Measurements from ENCODE around the gene PHAF1.
A peak's percentile ranks its signal among the peaks of the same experiment; 100 is the strongest.

The PHAF1 gene

DNA sequence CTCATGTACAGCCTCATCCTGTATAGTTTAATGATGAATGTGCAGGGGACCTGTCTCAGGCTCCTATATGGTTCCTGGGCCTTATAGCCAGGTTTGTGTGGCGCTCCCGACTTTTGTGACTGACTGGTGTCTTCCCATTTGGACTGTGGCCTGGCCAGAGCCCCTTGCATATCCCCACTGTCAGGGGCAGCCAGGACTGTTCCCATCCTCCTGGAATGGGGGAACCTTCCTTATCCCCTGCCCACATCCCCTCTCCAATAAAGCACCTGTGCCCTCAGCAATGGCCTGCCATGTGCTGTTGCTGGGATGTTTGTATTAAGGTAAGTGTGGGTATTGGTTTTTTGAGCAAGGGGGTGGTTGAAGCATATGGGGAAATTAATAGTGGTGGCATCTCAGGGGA, 38.5 kb downstream of the PHAF1 start:
- DNase-seq = no peak

DNA sequence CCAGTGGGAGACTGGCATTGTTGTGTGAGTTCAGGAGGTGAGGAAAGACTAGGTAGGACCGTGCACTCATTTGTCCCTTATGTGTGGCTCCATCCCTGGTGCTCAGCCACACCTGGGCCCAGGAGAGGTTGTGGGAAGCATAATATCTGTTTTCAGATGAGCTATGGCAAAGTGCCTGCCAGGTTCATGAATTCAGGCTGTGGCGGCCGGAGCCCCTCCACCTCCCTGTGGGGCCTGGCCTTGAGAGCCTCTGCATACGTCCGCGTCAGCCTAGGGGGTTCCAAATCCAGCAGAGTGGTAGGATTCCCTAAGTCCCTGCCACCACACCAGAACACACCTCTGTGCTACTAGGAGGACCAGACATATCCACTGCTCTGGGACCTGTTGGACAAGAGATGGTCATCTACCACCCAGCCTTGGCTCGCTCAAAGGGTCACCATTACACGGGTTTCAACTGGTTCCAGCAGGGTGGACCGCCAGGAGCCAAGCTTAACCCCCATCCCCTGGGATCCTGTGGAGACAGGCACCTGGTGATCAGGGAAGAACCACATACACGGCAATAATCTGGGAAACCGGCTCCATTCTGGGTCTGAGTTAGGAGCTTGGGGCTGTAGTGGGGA, 39.0 kb downstream of the PHAF1 start:
- DNase-seq = no peak

DNA sequence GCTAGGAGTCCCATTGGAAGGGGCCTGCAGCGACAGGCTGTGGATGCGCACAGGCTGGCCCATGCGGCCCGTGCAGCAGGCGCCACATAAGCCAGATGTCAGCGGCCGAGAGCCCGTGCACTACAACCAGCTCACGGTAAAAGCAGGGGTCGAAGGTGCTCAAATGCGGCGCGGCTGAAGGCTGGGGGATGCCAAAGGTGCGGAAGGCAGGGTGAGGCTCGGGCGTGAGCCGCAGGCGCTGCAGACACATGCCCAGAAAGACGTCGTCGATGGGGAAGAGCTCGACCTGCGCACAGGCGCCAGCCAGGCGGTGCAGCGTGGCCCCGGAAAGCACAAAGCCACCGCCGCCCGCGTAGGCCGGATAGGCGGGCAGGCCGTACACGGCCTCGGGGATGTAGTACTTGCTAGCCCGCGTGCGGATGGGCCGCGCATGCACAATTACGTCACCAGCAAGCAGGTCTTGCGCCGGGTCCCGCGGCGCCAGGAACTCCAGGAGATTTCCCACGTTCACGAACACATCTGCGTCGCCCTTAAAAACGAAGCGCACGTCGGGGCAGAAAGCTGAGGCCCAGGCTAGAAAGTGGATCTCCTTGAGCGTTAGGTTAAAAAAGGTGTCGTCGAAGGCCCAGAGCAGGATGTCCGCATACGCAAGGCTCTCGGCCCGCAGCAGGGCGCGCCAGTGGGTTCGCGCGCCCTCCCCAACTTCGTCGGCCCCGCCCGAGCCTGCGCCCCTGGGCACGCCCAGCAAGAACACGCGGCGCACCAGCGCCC, 39.7 kb downstream of the PHAF1 start:
- DNase-seq = no peak

DNA sequence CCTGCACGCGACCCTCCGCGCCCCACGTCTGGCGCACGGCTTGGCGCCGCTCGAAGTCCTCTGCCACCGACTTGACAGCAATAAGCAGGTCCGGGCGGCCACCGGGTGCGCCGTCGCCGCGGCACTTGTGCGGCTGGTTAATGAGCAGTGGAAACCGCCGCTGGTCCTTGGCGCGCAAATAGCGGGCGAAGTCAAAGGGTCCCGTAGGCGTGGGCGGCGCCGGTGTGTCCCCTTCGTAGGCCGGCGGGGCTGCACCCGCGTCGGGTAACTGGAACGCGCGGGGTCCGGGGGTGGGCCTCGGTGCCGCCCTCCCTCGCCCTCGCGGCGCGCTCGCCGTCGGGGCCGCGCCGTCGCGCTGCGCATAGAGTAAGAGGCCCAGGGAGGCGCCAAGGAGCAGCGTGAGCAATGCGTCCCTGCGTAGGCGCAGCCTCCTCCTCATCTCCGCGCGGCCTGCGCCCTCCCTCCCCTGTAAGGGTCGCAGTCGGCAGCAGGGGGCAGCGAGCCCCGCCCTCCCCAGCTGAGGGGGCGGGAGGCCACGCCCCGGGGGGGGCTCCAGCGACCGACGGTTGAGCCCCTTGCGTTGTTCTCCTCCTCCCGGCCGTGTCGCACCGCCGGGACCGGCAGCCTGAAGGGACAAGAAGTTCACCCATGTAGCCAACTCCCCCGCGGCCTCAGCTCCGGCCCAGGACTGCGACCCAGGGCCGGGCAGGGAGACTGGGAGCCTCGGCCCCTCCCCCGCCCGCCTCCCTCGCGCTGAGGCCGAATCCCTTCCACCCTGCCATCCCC, 40.5 kb downstream of the PHAF1 start:
- peak; percentile 78 for DNase-seq

DNA sequence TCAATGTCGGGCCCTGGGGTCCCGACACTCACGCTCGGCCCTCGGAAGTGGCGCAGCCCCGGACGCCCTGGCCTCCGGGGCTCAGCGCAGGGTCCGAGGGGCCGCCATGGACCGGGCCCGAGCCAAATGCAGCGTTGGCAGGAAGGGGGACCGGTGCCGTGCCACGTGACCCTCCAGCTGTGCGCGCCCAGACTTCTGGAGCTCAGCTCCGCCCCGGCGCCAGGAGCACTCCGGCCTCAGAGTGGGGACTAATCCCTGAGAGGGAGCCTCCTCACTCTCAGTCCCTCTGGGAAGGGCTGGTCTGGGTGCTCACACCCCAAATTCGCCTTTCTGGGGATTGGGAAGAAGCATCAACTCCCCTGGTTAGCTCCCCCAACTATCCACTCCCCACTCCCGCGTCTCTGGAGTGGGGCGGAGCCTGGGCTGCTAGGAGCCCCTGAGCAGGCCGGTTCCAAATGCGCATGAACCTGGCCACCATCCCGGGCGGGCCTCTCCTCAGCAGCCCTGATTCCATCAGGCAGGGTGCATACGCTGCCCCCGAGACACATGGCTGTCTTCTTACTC, 41.2 kb downstream of the PHAF1 start, which contains the start of gene B3GNT9:
Gene B3GNT9 (minus strand): TSS at position 166 of the 564 bp plus-strand sequence. CDS start 513 bp downstream, outside the sequence.
- peak; percentile 72 for DNase-seq

DNA sequence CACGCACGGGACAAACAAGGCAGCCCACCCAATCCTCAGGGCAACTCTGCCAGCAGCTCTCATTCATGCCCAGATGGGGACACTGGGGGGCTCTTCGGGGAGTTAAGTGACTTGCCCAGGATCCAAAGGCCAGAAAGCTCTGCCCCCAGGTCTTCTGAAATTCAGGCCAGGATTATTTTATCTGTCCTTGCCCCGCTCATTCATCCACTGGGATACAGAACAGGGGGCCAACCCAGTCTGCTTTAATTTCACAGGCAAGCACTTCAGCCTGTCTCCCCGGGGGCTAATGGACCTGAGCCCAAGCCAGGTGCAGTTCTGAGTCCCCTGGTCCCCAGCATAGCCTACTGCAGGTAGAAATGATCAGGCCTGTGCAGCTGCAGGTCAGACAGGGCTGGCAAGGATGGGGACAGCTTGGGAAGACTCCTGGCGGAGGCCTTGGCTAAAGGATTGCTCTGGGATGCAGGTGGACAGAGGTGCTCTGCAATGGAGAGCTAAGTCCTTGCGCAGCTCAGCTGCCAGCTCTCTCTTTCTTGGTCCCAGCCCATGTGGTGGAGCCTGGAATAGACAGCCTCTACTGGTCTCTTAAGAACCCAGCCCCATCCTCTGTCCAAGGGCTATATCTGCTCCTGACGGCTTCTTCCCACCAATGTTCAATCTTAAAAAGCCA, 41.8 kb downstream of the PHAF1 start:
- DNase-seq = no peak

DNA sequence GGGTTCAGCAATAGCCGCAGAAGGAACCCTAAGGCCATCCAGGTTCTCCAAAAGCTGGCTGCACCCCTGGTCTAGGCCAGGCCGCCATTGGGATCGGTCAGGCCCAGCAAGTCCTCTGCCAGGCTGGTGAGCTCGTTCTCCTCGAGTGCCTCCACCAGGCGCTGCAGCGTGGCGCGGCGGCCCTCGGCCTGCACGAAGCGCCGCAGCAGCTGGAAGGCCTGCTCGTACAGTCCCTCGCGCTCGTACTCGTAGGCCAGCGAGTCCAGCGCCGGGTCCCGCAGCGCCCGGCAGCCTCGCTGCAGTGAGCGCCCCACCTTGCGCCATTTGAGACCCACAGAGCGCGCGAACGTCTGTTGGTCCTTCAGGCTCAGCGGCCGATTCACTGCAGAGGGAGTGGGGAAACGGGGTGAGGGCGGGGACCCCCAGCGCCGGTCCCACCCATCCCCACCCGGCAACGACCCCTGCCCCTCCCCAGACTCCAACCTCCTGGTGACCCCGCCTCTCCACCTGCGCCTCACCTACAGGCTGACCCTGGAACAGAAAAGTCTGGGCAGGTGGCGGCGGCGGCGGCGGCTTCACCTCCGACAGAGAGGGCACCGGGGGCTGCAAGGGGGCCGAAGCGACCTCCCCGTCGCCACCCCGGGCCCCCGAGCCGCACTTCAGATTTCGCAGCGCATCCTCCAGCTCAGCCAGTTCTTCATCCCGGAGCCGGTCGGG, 45.0 kb downstream of the PHAF1 start:
- DNase-seq = no peak

DNA sequence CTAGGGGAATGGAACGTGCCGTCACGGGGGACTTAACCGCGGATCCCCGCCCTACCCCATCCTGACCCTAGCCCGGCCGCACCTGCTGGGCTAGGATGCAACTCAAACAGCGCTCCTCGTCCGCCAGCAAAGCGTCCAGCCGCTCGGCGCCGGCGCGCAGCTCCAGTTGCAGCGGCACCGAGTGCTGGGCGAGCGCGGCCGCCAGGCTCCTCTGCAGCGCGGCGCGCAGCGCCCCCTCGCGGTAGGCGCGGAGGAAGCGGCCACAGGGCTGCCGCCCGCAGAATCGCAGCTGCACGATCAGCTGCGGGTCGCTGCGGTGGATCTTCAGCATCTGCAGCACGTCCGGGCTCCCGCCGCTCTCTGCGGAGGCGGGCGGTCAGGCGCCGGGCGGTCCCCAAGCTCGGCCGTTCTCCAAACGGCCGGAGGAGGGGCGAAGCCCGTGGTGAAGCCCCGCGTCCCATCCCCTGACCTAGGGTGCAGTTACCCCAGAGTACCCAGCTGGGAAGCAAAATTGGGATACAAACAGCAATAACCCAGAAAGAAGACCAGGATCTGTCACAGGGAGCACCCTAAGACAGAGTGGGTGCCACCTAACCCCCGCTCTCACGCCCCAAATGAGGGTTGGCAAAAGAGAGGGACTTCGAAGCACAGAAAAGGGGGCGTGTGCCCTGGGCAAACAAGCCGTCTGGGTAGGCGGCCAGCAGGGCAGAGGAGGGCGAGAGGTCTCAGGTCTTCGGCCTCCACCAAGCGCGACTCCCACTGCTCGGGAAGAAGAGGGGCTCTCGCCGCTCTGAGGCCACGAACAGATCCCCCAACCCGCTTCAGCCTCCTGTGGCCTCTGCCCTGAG, 45.8 kb downstream of the PHAF1 start:
- DNase-seq = peak; percentile 91

DNA sequence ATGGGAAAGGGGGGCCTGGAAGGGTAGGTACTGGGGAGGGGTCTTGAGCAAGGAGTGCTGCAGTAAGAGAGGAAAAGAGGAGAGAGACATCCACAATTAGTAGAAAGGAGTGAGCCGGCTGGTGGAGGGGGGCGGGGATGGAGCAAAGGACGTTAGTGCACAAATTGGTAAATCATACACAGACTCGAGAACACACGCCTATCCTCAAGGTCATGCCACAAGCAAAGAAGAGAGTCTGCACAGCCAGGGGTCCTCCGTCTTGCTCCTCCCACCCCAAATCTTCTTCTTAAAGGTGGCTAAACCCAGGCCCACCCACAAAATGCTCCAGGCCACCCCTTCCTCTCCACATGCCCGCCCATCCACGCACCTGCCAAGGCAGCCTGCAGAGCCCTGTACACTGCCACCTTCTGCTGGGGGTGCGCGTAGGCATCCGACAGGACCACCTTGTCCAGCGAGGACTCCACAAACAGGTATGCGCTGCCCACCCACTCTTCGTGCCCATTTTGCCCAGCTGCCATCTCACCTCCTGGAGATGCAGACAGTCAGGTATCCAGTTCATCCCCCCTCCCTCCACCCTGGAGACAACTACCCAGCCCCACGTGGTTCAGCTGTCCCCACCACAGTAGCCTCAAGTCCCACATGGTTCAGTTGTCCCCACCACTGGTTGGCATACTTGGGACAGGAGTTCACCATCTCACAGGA, 46.6 kb downstream of the PHAF1 start:
- no peak for DNase-seq

DNA sequence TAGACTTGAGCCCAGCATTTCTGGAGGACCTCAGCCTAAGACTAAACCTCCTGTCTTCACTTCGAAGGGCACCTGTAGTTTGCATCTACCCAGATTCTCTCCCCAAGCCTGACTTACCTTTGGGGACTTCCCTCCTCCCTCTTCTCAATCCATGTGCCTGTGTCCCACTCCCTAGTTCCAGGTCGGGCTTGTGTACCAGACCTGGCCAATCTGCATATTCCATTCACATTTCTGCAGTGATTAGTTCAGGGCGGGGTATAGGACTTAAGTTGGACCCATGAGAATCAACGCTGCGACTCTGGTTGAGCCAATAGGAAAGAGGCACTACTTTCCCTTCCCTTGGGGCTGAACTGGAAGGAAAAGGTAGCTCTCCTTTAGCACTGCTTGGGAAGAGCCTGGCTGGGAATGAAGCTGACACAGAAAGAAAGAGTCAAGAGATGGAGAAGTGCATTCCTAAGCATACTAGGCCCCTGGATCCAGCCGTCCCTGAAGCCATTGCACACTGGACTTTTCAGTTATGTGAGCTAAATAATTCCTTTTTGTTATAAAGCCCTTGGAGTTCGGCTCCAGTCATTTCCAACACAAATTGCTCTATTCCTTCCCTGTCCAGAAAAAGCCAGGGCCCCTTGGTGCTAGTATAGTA, 47.5 kb downstream of the PHAF1 start:
- DNase-seq = no peak

DNA sequence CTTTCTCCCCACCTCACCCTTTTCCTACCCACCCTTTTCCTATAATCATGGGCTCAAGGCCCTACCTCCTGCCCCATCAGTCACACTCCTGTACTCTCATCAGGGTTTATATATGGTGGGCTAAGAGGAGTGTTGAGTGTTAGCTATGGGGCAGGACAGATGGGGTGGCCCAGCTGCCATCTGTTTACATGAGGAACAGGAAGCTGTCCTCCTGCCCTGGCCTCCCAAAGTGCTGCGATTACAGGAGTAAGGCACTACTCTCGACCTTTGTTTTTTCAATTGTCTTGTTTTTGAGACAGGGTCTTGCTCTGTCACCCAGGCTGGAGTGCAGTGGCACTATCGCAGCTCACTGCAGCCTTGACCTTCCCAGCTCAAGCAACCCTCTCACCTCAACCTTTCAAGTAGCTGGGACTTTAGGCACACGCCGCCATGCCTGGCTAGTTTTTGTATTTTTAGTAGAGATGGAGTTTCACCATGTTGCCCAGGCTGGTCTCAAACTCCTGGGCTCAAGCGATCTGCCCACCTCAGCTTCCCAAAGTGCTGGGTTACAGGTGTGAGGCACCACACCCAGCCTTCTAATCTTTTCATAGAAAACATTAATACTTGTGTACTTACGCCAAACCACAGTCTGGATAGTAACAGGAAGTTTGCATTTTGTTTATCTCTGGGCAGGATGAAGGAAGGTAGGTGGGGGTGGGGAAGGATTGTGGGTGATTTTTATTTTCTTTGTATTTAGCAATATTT, 48.3 kb downstream of the PHAF1 start:
- DNase-seq = no peak

DNA sequence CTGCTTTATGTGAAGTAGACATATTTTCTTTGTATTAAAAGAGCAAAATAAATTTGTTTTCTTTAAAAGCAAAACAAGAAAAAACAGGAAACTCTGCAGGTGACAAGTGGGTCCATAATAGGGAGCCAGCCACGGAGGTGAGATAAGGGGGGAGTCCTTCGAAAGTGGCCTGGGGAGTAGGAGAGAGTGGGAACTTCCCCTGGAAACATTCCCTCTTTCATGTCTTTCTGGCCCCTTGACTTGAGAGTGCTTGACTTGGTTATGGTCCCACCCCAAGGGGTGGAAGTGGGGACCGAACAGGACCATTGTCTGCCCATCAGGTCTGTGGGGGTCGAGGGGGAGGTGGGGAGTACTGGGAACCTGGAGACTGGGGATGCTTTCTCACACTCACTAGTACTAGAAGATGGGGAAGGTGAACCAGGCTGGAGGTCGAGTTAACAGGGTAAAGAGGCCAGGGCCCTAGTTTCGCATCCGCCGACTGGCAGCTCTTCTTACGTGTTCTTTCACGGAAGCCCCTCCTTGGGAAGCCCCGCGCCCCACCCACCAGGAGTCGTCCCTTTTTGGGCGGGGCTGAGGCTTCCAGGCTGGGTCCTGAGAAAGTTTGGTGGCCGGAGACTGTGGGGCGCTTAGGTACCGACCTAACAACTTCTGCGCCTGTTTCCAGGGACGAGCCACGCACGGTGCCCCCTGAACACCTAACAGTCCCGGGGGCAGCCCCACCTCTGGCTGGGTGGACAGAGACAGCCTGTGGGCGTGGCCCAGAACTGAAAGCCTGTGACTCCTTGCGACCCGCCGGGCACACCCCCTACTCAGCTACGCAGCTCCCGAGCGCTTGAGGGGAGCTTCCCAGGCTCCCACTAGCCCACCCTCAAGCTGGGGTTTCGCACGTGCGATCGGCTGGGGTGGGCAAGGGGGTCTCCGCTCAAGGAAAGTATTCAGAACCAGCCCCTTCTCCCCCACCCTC, 49.2 kb downstream of the PHAF1 start:
- DNase-seq = peak; percentile 88

DNA sequence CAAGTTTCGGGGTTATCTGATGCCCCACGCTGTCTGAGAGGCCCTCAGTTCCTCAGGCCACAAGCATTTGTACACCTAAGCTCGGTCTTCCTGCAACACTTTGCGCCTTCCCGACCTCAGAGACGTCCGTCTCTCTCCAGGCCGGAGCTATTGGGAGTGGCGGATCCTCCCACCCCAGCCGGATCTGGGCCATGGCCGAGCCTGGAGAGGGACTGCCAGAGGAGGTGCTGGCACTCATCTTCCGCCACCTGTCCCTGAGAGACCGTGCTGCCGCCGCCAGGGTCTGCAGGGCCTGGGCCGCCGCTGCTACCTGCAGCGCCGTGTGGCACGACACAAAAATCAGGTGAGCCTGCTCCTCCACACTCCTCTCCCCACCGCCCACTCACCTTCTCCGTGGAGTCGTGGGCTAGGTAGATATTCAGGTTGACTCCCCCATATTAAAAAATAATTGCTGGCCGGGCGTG, 51.9 kb downstream of the PHAF1 start:
- DNase-seq = no peak

DNA sequence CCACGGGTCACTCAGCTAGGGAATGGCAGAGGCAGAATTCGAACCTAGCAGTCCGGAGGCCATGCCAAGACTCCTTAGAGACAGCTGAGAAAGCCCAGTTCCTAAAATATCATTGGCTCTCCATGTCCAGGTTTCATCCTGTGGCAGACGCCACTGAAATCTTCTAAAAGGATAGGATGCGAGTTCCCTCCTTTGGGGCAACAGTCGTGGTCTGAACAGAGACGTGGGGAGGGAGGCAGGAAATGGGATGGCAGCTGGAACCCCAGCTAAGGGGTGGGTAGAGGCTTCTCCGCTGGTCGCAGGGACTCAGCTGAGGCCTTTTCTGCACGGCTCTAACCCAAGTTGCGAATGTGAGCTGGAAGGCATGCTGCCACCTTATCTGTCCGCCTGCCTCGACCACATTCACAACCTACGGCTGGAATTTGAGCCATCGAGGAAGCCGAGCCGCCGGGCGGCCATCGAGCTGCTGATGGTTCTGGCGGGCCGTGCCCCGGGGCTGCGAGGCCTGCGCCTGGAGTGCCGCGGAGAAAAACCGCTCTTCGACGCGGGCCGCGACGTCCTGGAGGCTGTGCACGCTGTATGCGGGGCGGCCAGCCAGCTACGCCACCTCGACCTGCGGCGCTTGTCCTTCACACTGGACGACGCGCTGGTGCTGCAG, 52.9 kb downstream of the PHAF1 start:
- no peak for DNase-seq

DNA sequence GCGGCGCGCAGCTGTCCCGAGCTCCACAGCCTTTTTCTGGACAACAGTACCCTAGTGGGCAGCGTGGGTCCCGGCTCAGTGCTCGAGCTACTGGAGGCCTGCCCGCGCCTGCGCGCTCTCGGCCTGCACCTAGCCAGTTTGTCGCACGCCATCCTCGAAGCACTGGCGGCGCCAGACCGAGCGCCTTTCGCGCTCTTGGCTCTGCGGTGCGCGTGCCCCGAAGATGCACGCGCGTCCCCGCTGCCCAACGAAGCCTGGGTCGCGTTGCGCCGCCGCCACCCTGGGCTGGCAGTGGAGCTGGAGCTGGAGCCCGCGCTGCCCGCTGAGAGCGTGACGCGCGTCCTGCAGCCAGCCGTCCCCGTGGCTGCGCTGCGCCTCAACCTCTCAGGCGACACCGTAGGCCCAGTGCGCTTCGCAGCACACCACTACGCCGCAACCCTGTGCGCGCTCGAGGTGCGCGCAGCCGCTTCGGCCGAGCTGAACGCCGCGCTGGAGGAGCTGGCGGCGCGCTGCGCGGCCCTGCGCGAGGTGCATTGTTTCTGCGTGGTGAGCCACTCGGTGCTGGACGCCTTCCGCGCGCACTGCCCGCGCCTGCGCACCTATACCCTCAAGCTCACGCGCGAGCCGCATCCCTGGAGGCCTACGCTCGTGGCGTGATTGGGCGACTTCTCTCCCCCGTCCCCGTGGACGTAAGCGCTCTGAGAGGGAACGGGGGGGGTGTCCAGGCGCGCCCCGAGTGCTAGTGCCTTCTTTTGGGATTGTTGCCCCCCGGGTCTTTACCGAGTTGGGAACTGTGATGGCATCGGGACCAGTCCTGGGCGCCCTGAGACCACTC, 53.6 kb downstream of the PHAF1 start:
- DNase-seq = no peak

DNA sequence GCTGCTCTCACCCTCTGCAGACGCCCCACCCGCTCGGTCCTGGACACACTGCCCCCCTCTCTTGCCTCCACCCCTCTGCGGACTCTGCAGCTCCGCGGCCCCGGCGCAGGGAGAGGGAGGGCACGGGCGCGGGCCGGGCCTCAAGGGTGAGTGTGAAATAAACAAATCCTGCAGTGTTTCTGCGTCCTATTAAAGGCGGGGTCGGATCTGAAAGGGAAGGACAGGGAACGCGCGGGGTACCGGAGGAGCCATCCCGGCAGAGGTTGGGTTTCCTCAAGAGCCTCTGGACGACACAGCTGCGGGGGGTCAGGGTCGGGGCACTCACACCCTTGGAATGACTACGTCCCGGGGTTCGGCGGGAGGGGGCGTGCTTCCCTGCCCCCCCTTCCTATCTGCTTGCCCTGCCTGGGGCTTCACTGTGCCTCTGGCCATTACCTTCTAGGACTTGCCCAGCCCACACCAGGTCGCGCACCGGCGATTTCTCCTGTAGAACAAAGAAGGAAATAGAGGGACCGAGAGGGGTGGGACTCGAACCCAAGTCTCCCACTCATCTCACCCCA, 54.3 kb downstream of the PHAF1 start:
- no peak for DNase-seq

Data from activated CD8-positive, alpha-beta memory T cell treated with anti-CD3 and anti-CD28 coated beads for 24 hours (primary cell).